Stimulated activated CD4-positive, alpha-beta T cell treated with anti-CD3 and anti-CD28 coated beads, Interleukin-15, amount 100 ng/mL, for 24 hours (primary cell): ENCODE measurements around the gene ARHGAP24.
A peak's percentile ranks its signal among the peaks of the same experiment; 100 is the strongest.

Experiments used
- DNase-seq: peaks from one replicate; pipeline ENCODE4 v3.0.0-alpha.2; 2020

ARHGAP24 gene

DNA sequence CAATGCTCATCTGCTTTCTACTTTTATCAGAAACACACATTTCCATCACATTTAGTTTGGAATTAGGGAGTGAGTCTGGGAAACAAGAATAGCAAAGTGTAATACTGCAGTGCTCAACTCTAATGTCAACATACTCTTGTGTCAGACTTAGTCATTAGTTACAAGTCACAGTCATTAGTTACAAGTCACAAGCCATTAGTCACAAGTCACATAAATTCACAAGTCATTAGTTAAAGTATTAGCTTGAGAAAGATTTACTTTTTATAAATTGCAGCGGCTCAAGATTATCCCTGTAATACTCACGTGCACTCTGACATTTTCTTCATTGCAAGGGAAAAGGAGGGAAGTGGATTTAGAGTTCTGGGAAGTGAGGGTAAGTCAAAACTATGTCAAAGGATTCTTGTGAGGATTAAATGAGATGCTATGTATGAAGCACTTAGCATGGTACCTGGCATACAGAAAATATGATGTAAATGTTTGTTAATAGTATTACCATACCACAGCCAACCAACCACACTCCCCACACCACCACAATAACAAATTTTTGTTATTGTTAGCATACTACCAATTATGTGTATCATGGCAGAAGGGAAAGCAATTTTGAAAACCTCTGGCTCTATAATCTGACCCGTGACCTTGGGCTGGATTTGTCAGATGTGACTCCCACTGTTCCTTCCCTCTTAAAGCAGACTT, 116.6 kb downstream of the ARHGAP24 start:
- no peak for DNase-seq

DNA sequence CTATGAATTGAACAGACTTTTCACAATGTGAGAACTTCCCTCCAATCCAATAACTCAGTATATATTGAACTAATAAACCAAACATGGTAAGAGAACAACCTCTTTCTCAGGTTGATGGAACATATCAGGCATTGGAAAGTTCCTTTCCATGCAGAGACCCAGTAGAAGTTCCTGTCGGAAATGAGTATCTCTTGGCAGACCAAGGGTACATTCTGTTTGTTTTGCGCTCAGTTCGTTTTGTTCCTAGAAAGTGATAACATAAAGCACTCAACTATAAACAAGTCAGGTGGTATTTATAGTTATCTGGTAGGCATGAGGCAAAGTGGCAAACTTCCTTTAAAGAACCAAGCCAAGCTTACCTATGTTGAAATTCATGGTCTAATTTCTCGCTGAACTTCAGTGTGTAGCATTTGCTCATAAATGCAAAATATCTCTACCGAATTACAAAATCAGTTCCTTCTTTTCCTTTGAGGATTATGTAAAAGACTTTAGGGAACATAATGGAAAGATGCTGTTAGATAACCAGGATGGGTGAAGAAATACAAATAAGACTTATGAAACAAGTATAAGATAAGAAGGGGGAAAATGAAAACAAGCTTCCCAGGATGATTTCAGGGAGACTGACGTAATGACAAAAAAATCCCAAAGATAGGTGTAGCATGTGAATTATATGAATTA, 120.3 kb downstream of the ARHGAP24 start:
- no peak for DNase-seq

DNA sequence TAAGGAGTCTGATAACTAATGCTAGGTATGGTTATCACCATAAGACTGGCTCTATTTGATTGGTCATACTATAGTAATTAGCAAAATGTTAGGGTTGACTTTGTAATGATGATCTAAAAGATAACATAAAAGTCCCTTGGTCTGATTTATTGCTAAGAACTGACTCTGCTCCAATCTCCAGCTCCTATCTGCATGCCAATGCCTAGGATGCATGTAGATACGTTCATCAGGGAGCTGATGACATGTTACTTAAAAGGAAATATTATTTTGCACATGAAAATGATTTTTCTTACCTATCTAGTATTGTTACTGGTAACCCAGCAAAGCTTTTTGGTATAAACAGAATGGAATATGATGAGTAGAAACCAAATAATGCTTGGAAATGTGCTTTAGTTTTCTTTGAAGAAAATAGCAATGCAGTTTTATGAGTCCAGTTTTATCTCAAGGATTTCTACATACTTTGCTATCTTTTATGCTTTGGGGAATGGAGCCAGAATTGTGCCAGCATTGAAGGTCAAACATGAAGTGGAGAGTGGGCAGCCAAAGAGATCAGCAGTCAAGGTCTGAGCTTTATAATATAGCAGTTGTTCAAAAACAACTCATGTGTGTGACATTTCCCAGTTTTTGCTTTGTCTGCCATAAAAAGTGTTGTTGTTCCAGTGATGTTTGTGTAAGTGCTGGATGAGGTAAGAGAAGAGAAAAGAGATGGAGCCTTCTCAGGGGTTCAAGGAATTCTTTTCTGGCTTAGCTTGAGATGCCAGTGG, 121.0 kb downstream of the ARHGAP24 start:
- no peak for DNase-seq

DNA sequence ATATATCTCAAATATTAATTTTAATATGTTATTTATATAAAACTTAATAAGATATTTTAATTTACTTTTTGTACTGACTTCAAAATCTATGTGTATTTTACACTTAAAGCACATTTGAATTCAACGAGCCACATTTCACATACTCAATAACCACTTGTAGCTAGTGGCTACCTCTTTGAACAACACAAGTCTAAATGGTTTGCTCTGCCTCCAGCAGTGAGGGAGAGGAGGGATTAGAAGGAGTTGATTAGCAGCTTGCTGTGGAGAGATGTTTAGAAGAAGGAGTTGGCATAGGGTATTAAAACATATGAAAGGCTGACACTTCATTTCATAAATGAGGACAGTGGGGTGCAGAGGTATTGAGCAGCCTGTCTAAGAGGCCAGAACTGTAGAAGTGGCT, 124.0 kb downstream of the ARHGAP24 start:
- DNase-seq, result no peak

DNA sequence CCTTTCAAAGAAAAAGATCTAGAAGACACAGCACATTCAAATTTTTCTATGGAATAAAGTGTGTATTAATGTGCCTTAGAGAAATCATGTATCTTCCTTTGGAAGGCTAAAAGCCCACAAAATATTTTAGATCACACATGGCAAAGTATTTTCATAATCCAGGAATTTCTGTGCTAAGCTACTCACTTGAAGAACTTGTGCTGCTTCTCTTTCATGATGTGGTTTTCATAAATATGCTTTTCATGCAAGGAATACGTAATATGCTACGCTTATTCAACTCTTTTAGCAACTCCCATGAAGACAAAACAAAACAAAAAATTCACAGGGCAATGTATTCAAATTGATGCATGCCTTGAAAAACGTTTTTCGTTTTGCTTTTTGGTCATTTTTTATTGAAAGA, 125.6 kb downstream of the ARHGAP24 start:
- DNase-seq, result no peak

DNA sequence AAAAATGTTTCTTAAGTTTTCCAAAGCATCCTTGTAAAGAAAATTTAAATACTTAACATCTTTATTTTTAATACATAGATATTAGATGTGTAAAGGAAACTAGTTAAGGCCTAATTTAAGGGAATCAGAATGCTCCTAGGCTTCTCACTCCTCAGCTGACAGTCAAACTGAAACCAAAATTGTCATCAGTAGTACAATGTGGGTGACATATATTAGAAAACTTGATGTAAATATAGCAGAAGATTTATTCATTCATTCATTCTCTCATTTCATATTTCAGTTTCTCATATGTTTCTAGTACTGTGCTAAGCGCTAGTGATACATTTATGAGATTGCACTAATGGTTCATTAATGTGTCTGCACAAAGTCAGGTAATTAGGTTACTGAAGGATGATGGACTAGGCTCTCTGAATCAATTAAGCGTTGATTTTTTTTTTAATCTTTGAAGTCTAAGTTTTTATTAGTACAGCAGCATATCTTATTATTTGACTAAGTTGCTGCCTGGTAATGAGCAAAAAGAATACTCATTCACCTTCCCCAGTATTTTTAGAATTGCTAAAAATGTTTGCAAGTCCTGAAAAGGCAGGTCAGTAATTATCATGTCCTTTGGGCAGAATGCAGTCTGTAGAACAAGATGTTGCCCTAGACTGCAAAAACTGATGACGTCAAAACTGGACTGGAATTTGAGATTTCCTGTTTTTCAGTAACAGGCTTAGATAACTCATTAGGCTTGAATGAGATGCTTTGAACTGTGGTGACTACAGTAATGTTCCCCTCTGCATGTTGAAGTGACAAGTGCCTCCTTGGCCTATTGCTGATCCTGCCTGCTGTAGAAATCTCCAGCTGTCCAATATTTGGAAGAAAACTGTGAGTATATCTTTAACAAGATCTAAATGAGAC, 128.7 kb downstream of the ARHGAP24 start:
- no peak for DNase-seq

DNA sequence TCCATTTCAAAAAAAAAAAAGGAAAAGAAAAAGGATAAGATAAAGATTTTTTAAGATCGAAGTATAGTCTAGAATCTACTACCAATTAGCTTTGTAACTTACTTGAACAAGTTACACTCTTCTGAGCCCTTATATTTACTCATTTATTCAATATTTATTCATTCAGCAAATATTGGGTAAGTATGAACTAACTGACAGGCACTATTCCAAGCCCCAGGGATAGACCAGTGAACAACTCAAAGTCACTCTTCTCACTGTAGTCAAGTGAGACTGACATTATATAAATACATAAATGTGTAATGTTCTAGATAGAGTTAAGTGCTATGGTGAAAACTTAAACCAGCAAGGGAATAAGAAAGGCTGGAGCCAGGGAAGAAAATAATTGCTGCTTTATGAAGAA, 131.6 kb downstream of the ARHGAP24 start:
- no peak for DNase-seq

DNA sequence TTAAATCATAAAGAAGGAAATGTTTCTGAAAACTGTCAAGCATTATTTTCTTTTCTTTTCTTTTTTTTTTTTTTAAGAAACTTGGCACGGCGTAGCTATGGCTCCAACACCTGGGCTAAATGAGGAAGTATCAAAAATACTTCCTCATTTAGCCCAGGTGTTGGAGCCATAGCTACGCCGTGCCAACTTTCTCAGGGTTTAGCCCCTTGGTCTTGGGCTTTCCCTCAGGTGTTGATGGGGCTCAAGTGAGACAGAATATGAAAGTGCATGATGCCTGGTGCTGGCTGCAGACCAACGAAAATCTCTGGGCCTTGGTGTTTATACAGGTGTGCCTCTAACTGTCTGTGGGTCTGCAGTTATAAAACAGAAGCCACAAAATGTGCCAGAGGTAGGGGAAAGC, 132.7 kb downstream of the ARHGAP24 start:
- DNase-seq, result no peak

DNA sequence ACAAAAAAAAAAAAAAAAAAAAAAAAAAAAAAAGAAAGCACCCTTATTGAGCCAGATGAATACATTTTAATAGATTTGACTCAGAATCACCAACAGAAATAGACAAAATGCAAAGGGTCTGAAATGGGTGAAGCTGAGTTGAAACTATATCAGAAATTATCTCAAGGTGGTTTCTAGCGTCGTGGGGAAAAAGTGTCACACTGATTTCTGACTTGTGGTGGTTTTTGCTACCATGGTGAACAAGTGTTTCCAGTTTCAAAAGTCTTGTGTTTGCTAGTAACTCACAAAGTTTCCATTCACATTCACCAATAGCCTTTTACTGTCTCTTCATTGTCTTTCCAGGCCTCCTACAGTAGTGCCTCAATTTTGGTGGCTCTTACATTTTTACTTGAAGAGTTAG, 135.5 kb downstream of the ARHGAP24 start:
- peak; percentile 3 for DNase-seq

DNA sequence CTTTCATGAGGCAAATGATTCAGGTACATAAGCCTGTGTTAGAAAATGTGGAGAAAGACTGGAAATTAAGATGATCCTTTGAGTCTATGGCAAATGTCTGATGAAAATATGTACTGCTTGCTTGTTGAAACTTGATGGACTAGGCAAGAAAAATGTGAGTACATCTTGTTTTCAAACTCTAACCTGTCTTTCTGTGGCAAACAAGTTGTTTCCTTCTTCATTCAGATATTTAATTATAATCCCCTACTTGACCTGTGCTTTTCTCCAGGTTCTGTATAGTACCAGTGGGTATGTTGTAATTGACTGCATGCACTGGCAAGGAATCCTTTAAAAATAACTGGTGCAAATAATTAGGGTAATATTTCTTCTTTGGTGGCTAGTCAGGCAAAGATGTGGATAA, 136.7 kb downstream of the ARHGAP24 start:
- no peak for DNase-seq

DNA sequence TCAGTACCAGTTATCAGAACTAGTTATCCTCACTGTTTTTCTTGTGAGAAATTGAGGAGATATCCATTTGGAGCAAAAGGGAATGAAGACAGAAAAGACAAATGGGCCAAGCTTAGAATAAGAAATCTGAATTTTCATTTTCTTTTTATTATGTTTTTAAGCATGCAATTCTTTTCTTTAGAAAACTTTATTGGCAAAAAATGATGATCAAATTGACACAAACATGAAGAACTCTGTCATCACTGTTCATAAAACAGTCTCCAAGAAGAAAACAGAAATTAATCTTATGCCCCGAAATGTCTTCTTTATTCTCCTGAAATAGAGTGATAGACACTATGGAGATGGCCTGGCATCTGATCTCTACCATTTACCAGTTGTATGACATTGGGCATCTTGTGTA, 139.0 kb downstream of the ARHGAP24 start:
- no peak for DNase-seq

DNA sequence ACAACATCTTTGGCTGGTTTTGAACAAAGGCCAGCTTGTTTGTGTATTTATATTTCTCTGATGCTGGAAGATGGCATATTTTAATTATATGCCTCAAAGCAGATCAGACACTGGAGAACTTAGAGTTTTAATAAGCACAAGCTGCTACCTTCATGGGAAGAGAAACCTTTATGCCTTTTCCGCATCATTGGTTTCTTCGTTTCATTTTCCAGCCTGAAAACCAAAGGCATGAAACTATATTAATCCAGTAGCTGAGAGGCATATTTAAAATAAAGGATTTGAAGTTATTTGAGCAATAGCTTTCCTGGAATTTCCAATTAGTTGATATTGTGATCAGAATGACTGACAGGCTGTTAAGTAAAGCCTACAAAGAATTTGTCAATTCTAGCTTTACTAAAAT, 141.0 kb downstream of the ARHGAP24 start:
- no peak for DNase-seq

DNA sequence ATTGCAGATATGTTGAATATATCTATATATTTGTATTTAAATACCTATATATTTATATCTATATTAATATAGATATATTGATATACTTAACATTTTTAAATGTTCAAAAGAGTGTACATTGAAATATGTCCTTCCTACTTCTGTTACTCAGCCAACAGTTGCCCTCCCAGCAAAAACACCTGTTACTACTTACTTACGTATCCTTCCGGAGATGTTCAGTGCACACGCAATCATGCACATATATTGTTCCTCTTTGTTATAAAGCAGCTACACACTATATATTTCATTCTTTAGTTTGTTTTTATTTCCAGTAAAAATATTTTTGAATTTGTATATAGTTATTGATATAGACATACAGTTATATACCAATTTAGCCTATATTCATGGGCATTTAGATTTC, 142.3 kb downstream of the ARHGAP24 start:
- no peak for DNase-seq

DNA sequence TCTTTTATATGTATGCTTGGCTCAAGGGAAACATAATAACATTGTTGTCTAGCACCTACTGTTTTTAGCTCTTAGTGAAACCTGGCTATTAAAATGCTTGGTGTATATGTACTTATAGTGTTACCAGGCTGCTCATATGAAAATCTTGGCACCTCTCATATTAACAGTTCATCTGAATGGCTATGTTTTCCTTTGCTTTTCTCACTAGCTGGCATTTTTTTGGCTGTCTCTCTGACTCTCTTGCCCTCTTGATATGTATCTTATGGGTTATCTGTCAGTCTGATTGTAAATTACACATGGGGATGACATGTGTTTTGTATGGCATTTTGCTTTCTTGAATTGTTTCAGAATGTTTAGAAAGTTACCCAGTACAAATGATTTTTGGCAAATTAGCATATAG, 158.0 kb downstream of the ARHGAP24 start:
- DNase-seq, result no peak

DNA sequence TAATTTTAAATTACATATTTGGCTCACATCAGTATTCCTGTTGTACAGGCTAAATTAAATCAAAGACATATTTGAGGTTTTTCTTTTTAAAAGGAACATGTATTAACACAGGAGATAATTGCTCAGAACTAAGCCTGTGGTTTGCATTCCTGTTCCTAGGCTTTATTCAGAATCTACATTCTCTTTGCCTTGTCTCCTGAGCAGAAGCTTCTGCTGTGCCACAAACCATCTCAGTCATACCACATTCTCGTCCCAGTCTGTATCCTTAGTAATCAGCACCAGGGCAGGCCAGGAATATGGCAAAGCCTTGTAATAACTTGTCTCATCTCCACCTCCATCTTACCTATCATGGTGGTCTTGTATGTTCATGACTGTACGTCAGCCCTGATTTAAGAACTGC, 162.8 kb downstream of the ARHGAP24 start:
- no peak for DNase-seq

DNA sequence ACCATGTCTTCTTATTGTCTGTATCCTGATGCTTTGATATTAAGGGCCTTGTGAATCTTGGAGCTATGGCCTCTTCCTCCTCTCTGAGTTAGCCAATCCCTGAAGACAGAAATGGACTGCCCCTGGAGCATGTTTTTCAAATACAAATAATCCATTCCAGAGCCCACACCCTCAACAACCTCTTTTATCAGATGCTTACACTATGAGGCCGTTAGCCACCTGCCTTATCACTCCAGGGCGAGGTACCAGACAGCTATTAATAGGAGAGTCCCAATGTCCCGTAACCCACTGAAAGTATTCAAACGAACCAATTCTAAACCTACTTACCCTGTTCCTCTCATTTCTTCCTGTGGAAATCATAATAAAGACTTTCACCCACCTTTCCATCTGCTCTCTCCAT, 165.0 kb downstream of the ARHGAP24 start:
- DNase-seq, result no peak

DNA sequence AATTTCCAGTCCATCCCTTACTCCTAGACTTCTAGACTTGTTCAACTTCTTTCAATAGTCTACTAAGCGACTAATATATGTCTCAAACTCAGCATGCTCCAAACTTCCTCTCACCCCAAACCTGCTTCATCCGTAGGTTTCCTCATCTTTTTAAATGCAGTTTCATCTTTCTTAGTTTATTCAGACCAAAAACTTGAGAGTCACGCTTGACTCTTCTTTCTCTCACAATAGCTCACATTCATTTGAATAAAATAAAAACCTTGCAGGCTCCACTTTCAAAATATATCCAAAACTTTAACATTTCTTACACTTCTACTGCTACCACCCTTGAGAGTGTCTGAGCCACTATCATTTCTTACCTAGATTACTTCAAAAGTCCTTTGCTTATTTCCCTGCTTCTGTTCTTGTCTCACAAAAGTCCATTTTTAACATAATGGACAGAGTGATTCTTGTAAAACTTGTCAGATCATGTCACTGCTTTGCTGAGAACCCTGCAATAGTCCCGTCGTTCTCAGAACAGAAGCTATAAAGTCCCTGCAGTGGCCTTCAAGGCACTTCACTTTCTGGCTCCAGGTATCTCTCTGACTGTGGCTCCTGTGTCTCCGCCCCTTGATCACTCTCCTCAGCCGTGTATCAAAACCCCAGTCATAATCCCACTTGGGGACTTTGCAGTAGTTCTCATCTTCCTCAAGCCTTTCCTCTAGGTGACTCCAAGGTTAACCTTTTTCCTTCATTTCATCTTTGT, 167.6 kb downstream of the ARHGAP24 start:
- DNase-seq, result no peak

DNA sequence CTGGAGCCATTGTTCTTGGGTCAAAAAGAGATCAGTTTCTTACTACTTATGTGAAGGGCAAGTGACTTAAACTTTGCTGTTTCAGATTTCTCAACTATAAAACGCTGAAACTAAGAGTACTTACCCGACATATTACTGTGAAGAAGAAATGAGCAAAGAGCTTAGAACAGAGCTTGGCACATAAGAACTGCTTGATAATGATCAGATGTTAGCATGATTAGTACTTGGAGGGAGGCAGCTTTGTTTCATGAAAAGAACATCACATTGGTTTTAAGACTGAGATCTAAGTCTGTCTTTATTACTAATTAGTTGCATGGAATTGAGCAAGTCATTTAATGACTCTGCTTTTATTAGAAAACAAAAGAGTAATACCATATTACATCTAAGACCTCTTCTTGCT, 169.1 kb downstream of the ARHGAP24 start:
- DNase-seq, result no peak

DNA sequence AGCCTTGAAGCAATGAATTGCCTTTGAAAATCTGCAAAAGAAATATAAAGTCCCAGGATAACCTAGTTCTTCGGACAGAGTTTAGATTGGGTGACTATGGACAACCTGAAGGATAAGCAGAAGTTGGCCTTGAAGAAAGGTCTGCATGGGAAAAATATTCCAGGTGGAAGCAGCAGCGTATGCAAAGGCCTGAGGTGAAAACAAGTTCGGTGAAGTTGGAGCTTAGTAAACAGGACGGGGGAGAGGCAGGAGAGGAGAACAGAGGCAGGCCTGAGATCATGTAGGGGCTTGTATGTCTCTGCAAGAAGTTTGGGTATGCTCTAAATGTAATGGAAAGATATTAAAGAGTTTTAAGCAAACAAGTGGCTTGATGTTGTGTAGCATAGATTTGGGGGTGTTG, 176.0 kb downstream of the ARHGAP24 start:
- DNase-seq, result no peak

DNA sequence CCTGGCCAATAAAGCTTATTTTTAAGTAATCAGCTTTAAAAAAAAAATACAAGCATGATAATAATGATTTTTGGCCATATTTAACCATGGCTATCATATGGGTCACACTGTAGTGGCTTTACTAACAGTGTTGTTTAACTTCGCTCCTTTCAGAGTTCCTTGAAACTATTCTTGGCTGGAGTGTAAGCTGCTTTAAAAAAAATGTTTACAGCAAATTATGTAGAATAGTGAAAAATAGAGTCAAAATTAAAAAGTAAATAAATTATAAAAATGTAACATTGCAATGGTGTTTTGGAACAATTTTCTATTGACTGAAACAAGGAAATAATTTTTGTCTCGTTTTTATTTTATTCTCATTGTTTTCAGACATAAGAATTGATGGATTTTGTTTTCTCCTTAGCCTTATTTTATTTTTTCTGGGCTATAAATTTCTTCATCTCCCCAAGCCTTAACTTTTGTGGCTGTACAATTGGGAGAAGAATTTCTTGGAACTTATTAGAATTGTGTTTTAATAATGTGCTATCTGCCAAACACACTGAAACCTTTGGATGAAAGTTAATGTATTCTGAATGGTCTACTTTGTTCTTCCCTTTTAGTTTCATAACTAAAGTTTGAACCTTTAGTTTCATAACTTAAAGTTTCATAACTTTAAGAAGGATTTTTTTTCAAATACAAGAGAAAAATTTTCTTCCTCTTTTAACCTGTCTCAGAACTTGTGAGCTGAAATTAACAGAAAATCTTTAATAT, 182.0 kb downstream of the ARHGAP24 start:
- DNase-seq, result no peak

DNA sequence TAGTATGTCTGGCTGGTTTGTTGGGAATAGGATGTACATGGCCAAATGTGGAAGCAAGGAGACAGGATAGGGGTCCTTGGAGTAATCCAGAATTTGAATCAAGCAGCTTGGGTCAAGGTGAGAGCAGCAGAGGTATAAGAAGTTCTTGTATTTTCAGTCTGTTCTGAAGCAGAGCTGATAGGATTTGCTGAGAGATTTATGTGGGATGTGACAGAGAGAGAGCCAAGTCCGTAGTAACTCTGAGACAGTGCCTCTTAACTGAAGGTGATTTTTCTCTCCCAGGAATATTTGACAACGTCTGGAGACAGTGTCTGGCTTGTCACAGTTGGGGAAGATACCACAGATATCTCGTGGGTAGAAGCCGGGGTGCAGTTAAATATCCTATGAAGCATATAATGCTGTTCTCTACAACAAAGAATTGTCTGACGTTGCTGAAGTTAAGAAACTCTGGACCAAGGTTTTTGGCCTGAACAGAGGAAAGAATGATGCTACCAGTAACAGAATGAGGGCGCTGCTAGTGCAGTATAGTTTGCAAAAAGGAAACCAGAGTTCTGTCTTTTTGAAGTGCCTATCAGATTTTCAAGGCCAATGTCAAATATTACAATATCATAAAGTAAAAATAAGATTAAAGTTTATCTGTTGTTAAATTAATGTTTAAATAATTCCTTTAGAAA, 184.0 kb downstream of the ARHGAP24 start:
- DNase-seq, result no peak
